Smooth muscle cell (in vitro differentiated cells): ENCODE data around the gene APBB2. TPM values are rescaled to one million over a fixed set of nuclear protein-coding genes. Genes with fewer than 3 reads are reported as not detected.

Experiments
- DNase-seq: peaks from one replicate; lab custom pipeline; 2025; ENCODE audit not compliant: unreplicated experiment; lab: John Stamatoyannopoulos, UW
- H2AFZ ChIP-seq: fragments of 200-600 bp; sonication (generic); 2 replicates; pipeline ENCODE4 v1.6.0; 2016; ENCODE audit warnings: antibody characterized with exemption, low read depth, mild to moderate bottlenecking
- H3F3A ChIP-seq: fragments of 200-600 bp; sonication (generic); 2 replicates; pipeline ENCODE4 v1.6.0; 2017; ENCODE audit warnings: antibody characterized with exemption, low read depth
- H3K27ac ChIP-seq: fragments of 200-600 bp; sonication (generic); 2 replicates; pipeline ENCODE4 v1.5.1; 2016; ENCODE audit warnings: low read depth, mild to moderate bottlenecking
- H3K27me3 ChIP-seq: fragments of 200-600 bp; sonication (generic); 2 replicates; pipeline ENCODE4 v1.6.1; 2016; ENCODE audit warnings: low read depth, mild to moderate bottlenecking
- H3K36me3 ChIP-seq: fragments of 200-600 bp; sonication (generic); 2 replicates; pipeline ENCODE4 v1.5.1; 2016; ENCODE audit warnings: low read depth
- H3K4me1 ChIP-seq: fragments of 200-600 bp; sonication (generic); 2 replicates; pipeline ENCODE4 v1.5.1; 2016; ENCODE audit warnings: low read depth
- H3K4me2 ChIP-seq: fragments of 200-600 bp; sonication (generic); 2 replicates; pipeline ENCODE4 v1.6.0; 2016; ENCODE audit warnings: mild to moderate bottlenecking
- H3K4me3 ChIP-seq: fragments of 200-600 bp; sonication (generic); 2 replicates; pipeline ENCODE4 v1.5.1; 2016; ENCODE audit warnings: mild to moderate bottlenecking
- H3K79me2 ChIP-seq: fragments of 200-600 bp; sonication (generic); 2 replicates; pipeline ENCODE4 v1.6.0; 2016; ENCODE audit warnings: low read depth, mild to moderate bottlenecking
- H3K9ac ChIP-seq: fragments of 200-600 bp; sonication (generic); 2 replicates; pipeline ENCODE4 v1.6.0; 2016; ENCODE audit warnings: low read depth
- H3K9me3 ChIP-seq: fragments of 200-600 bp; sonication (generic); replicated peaks from 2 replicates; pipeline ENCODE4 v1.5.1; 2016; ENCODE audit warnings: low read depth
- H4K20me1 ChIP-seq: fragments of 200-600 bp; sonication (generic); 2 replicates; pipeline ENCODE4 v1.6.0; 2016; ENCODE audit warnings: low read depth
- WGBS: methylation state at CpG from one replicate; pipeline ENCODE4 v1.1.7; 2016; ENCODE audit warnings: low lambda C conversion rate; 5-methylcytosine and 5-hydroxymethylcytosine counted together
- polyA plus RNA-seq: library from polyadenylated mRNA; unstranded; fragments of >200 nt; fragmentation: Nextera tagmentation; extraction: Ambion mirVana; gene quantifications from 2 replicates; pipeline ENCODE4 v1.2.1, GENCODE V29; 2016
- total RNA-seq: library from RNA; depleted of rRNA; stranded (reverse); fragments of >200 nt; gene quantifications from 2 replicates; pipeline ENCODE4 v1.2.3, GENCODE V29; 2014
- TF ChIP-seq, protein P1 (sequence below): fragments of 200-600 bp; sonication (generic); IDR thresholded peaks from 2 replicates; pipeline ENCODE4 v1.5.1; 2017; ENCODE audit warnings: borderline replicate concordance, mild to moderate bottlenecking, antibody characterized with exemption; ENCODE audit not compliant: insufficient read depth, poor library complexity, severe bottlenecking

The APBB2 gene
- total and polyA plus RNA-seq, 2 experiments from 2014 or later: 22.1 to 60.9 TPM

DNA sequence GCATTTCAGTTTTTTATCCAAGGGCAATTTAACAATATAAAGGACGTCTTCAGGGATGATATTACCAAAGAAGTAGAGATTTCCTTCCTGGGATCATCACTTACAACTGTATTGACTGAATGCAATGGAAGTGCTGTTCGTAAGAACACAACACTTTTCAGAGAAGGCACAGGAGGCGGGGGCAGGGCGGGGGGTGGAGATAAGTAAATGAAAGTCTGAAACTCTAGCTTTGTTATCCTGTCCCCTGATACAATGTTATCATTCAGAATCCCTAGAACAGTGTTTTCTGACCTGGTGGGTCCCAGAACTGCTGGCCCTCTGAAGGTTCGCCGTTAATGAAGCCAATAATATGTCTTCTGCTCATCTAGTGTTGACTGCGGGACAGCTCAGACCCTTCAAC is 340.0 kb downstream of the APBB2 start:
- Histone ChIP-seq H4K20me1 (peaks cover 3% of the 10 kb centered on the region), H3K4me3 (no peak overlapping the region), H3F3A (no peaks in the 10 kb centered on the region), H3K79me2 (no peaks in the 10 kb centered on the region), H2AFZ (no peak overlapping the region), H3K4me2 (no peak overlapping the region), H3K9me3 (no peaks in the 10 kb centered on the region), H3K27me3 (no peaks in the 10 kb centered on the region), H3K27ac (no peak overlapping the region), H3K4me1 (peaks cover 4% of the 10 kb centered on the region), H3K36me3 (no peaks in the 10 kb centered on the region), H3K9ac (no peak overlapping the region)
- 79% methylated on average over 7 of the region's 7 CpGs for WGBS
- TF ChIP-seq, protein P1, sequence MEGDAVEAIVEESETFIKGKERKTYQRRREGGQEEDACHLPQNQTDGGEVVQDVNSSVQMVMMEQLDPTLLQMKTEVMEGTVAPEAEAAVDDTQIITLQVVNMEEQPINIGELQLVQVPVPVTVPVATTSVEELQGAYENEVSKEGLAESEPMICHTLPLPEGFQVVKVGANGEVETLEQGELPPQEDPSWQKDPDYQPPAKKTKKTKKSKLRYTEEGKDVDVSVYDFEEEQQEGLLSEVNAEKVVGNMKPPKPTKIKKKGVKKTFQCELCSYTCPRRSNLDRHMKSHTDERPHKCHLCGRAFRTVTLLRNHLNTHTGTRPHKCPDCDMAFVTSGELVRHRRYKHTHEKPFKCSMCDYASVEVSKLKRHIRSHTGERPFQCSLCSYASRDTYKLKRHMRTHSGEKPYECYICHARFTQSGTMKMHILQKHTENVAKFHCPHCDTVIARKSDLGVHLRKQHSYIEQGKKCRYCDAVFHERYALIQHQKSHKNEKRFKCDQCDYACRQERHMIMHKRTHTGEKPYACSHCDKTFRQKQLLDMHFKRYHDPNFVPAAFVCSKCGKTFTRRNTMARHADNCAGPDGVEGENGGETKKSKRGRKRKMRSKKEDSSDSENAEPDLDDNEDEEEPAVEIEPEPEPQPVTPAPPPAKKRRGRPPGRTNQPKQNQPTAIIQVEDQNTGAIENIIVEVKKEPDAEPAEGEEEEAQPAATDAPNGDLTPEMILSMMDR: no peak
- no peak for DNase-seq

DNA sequence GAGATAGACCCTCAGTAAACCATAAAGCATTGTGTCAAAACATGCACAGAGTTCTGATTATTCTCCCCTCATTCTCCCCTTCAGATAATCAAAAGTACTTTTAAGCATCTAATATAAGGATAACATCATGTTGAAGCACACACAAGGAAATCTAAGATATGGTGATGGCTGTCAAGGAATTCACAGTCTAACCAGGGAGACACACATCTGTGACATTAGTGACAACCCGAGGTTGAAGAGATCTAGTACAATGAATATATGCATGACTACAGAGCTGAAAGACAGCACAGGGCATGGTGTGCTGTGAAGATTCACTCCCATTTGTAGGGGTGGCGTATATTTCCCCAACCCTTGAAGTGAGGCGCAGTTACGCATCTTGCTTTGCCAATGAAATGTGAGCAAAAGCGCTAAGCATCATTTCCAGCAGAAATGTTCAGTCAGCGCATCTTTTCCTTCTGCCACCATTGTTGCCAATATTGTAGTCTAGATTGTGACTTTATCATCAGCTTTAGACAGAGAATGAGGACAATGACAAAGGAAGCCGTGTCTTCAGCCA is 342.6 kb downstream of the APBB2 start:
- Histone ChIP-seq H3K9me3 (no peaks in the 10 kb centered on the region), H4K20me1 (peaks cover 3% of the 10 kb centered on the region), H3K36me3 (no peaks in the 10 kb centered on the region), H3F3A (no peaks in the 10 kb centered on the region), H3K4me3 (no peak overlapping the region), H3K4me1 (peaks cover 4% of the 10 kb centered on the region), H3K79me2 (no peaks in the 10 kb centered on the region), H3K9ac (no peak overlapping the region), H2AFZ (no peak overlapping the region), H3K27me3 (no peaks in the 10 kb centered on the region), H3K27ac (no peak overlapping the region), H3K4me2 (no peak overlapping the region)
- TF ChIP-seq, protein P1: no peak
- DNase-seq: no peak
- 98% methylated on average over 7 of the region's 7 CpGs for WGBS

DNA sequence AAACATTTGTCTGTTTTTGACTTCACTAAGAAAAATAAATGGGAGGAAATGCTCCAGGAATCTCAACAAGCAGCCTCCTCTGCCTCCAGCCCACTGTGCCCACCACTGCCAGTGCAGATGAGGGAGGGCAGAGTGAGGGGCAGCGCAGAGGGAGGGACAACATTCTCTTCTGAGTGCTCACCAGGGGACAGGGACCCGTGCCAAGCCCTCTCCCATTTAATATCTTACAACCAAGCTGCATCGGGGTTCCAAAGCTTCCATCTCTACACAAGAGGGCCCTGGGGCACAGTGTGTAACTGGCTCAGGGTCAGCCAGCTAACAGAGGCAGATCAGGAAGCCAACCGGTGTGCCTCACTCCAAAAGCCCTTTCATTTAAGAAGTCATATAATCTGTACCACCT is 344.2 kb downstream of the APBB2 start:
- Histone ChIP-seq H3F3A (no peaks in the 10 kb centered on the region), H3K4me2 (no peak overlapping the region), H2AFZ (no peak overlapping the region), H3K36me3 (no peaks in the 10 kb centered on the region), H3K4me3 (no peak overlapping the region), H4K20me1 (peaks cover 3% of the 10 kb centered on the region), H3K79me2 (no peaks in the 10 kb centered on the region), H3K4me1 (peaks cover 4% of the 10 kb centered on the region), H3K9ac (no peak overlapping the region), H3K9me3 (no peaks in the 10 kb centered on the region), H3K27me3 (no peaks in the 10 kb centered on the region), H3K27ac (no peak overlapping the region)
- no peak for DNase-seq
- WGBS: 95% methylated on average over 4 of the region's 4 CpGs
- TF ChIP-seq, protein P1: no peak

DNA sequence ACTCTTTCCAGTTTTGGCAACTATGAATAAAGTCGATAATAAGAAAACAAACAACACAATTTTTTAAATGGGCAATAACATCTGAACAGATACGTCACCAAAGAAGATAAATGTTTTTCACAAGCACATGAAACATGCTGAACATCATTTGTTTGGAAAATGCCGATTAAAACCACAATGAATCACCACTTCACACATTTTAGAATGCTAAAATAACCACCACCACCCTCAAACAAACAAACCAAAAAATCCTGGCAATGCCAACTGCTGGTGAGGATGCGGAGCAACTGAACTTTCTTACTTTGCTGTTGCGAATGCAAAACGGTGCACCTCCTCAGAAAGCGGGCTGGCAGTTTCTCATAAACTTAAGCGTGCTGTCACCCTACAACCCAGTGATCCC is 348.6 kb downstream of the APBB2 start:
- Histone ChIP-seq H3K4me1 (no peaks in the 10 kb centered on the region), H3K9ac (no peak overlapping the region), H3K4me3 (no peak overlapping the region), H2AFZ (no peak overlapping the region), H3K27me3 (no peaks in the 10 kb centered on the region), H3K27ac (no peak overlapping the region), H3K36me3 (no peaks in the 10 kb centered on the region), H3K9me3 (no peaks in the 10 kb centered on the region), H3K4me2 (no peak overlapping the region), H4K20me1 (peaks cover 6% of the 10 kb centered on the region), H3K79me2 (no peaks in the 10 kb centered on the region), H3F3A (no peaks in the 10 kb centered on the region)
- no peak for DNase-seq
- TF ChIP-seq, protein P1: no peak
- 81% methylated on average over 8 of the region's 8 CpGs for WGBS
